ENCODE measurements around the gene UBE3C. TPM values are rescaled to one million over a fixed set of nuclear protein-coding genes. Genes with fewer than 3 reads are reported as not detected.
A peak's percentile ranks its signal among the peaks of the same experiment; 100 is the strongest.
"Not testable (repeated sequence)": the region's sequence is repeated elsewhere in the genome, so short reads cannot be mapped to it uniquely, and the experiment has no call there.

UBE3C gene
- total RNA-seq, 5 donors from 2014 or later (not counting 1 experiment from before 2014, with no cell fraction given) = 50.1 to 56.8 (median 55.1) TPM

- H3K4me3 Mint-ChIP-seq = no peak overlapping the region
- POLR2A ChIA-PET = no interaction called here
These were observed 138.2 kb downstream of the UBE3C start for GRCh38 chr7:157276731-157277562.

GRCh38 chr7:157277568-157277967, 138.8 kb downstream of the UBE3C start:
- DNase-seq; ATAC-seq (replicated peaks in 1 of 4); H3K9me3 Mint-ChIP-seq; CTCF ChIA-PET; POLR2A ChIA-PET; H3K4me3 Mint-ChIP-seq; H3K27ac Mint-ChIP-seq; H3K36me3 ChIP-seq (ENCODE audit: control insufficient read depth in 2 of 2, extremely low read depth in 1 of 2, insufficient read depth in 1 of 2, low read length in 1 of 2); H3K27ac ChIP-seq (ENCODE audit: low read length); H3K36me3 Mint-ChIP-seq; H3K9me3 ChIP-seq; H3K4me3 ChIP-seq (ENCODE audit: control insufficient read depth in 1 of 2, extremely low read depth in 1 of 2, low read length in 1 of 2): not testable (repeated sequence)
- Histone ChIP-seq H3K27me3 (replicated peaks in 1 of 2; ENCODE audit: control insufficient read depth in 2 of 2, extremely low read depth in 1 of 2, insufficient read depth in 2 of 2, low read length in 1 of 2) (peaks cover 0 to 58% of the 10 kb centered on the region in 2 experiments), H3K4me1 (ENCODE audit: control insufficient read depth in 1 of 2, extremely low read depth in 1 of 2, insufficient read depth in 2 of 2, low read length in 2 of 2) (peaks cover 0 to 55% of the 10 kb centered on the region in 2 experiments)
- H3K4me1 Mint-ChIP-seq = peaks cover 4 to 43% (median 19%) of the 10 kb centered on the region in 3 donors
- peaks cover 3 to 26% of the 10 kb centered on the region in 2 donors for H3K27me3 Mint-ChIP-seq
- 89% methylated on average over 9 of the region's 12 CpGs for WGBS (ENCODE audit: insufficient coverage)

More at GRCh38 chr7:157276731-157277562, 138.2 kb downstream of the UBE3C start:
- H3K27me3 ChIP-seq (replicated peaks in 1 of 2; ENCODE audit: control insufficient read depth in 2 of 2, extremely low read depth in 1 of 2, insufficient read depth in 2 of 2, low read length in 1 of 2) = peaks cover 0 to 52% of the 10 kb centered on the region in 2 experiments
- H3K36me3 ChIP-seq (ENCODE audit: control insufficient read depth in 2 of 2, extremely low read depth in 1 of 2, insufficient read depth in 1 of 2, low read length in 1 of 2) = no peaks in the 10 kb centered on the region
- 63% methylated on average over 16 of the region's 21 CpGs for WGBS (ENCODE audit: insufficient coverage)
- peak in 13 of 35 experiments; percentile 11 to 55 (median 20) for DNase-seq
- Mint-ChIP-seq H3K36me3 (no peaks in the 10 kb centered on the region), H3K27me3 (peaks cover 3 to 25% of the 10 kb centered on the region in 2 donors), H3K4me1 (peaks cover 4 to 44% (median 19%) of the 10 kb centered on the region in 3 donors), H3K9me3 (no peaks in the 10 kb centered on the region), H3K27ac (no peak overlapping the region)
- peaks cover 0 to 55% of the 10 kb centered on the region in 2 experiments for H3K4me1 ChIP-seq (ENCODE audit: control insufficient read depth in 1 of 2, extremely low read depth in 1 of 2, insufficient read depth in 2 of 2, low read length in 2 of 2)
- peak in 3 of 4 experiments; percentile 21 to 67 (median 26) for ATAC-seq (replicated peaks in 1 of 4)
- CTCF ChIA-PET = no interaction called here
- H3K9me3 ChIP-seq = no peaks in the 10 kb centered on the region
- H3K4me3 ChIP-seq (ENCODE audit: control insufficient read depth in 1 of 2, extremely low read depth in 1 of 2, low read length in 1 of 2) = no peak overlapping the region
- H3K27ac ChIP-seq (ENCODE audit: low read length) = no peak overlapping the region

GRCh38 chr7:157278167-157278790, 139.6 kb downstream of the UBE3C start:
- Mint-ChIP-seq H3K9me3 (no peaks in the 10 kb centered on the region), H3K27me3 (peaks cover 3 to 26% of the 10 kb centered on the region in 2 donors), H3K4me1 (peaks cover 4 to 36% (median 19%) of the 10 kb centered on the region in 3 donors), H3K36me3 (no peaks in the 10 kb centered on the region), H3K27ac (no peak overlapping the region), H3K4me3 (peak overlapping the region in 2 of 3 donors; percentile 6 to 56)
- Histone ChIP-seq H3K9me3 (no peaks in the 10 kb centered on the region), H3K27ac (ENCODE audit: low read length) (no peak overlapping the region), H3K27me3 (replicated peaks in 1 of 2; ENCODE audit: control insufficient read depth in 2 of 2, extremely low read depth in 1 of 2, insufficient read depth in 2 of 2, low read length in 1 of 2) (peaks cover 0 to 61% of the 10 kb centered on the region in 2 experiments), H3K4me1 (ENCODE audit: control insufficient read depth in 1 of 2, extremely low read depth in 1 of 2, insufficient read depth in 2 of 2, low read length in 2 of 2) (peaks cover 0 to 53% of the 10 kb centered on the region in 2 experiments), H3K36me3 (ENCODE audit: control insufficient read depth in 2 of 2, extremely low read depth in 1 of 2, insufficient read depth in 1 of 2, low read length in 1 of 2) (no peaks in the 10 kb centered on the region), H3K4me3 (ENCODE audit: control insufficient read depth in 1 of 2, extremely low read depth in 1 of 2, low read length in 1 of 2) (no peak overlapping the region)
- 94% methylated on average over 10 of the region's 11 CpGs for WGBS (ENCODE audit: insufficient coverage)
- ChIA-PET CTCF (no interaction called here), POLR2A (interaction anchor here in 1 of 2 donors (0.6 kb wide), 1 partner anchor 66 kb away, joined by 4 read pairs; no protein-coding TSS in a partner anchor)
- DNase-seq = no peak
- ATAC-seq (replicated peaks in 1 of 4) = no peak

GRCh38 chr7:157278791-157279724, 140.3 kb downstream of the UBE3C start:
- Mint-ChIP-seq H3K4me3 (peak overlapping the region in 2 of 3 donors; percentile 6 to 56), H3K27me3 (peaks cover 3 to 26% of the 10 kb centered on the region in 2 donors), H3K4me1 (peaks cover 0 to 29% (median 16%) of the 10 kb centered on the region in 3 donors), H3K9me3 (no peaks in the 10 kb centered on the region), H3K36me3 (no peaks in the 10 kb centered on the region), H3K27ac (no peak overlapping the region)
- ATAC-seq (replicated peaks in 1 of 4) (no peak), DNase-seq (no peak)
- Histone ChIP-seq H3K27ac (ENCODE audit: low read length) (no peak overlapping the region), H3K36me3 (ENCODE audit: control insufficient read depth in 2 of 2, extremely low read depth in 1 of 2, insufficient read depth in 1 of 2, low read length in 1 of 2) (no peaks in the 10 kb centered on the region), H3K27me3 (replicated peaks in 1 of 2; ENCODE audit: control insufficient read depth in 2 of 2, extremely low read depth in 1 of 2, insufficient read depth in 2 of 2, low read length in 1 of 2) (peaks cover 0 to 61% of the 10 kb centered on the region in 2 experiments), H3K4me3 (ENCODE audit: control insufficient read depth in 1 of 2, extremely low read depth in 1 of 2, low read length in 1 of 2) (no peak overlapping the region), H3K9me3 (no peaks in the 10 kb centered on the region), H3K4me1 (ENCODE audit: control insufficient read depth in 1 of 2, extremely low read depth in 1 of 2, insufficient read depth in 2 of 2, low read length in 2 of 2) (peaks cover 0 to 45% of the 10 kb centered on the region in 2 experiments)
- ChIA-PET POLR2A (interaction anchor here in 1 of 2 donors (0.5 kb wide), 1 partner anchor 60 kb away, joined by 18 read pairs; no protein-coding TSS in a partner anchor), CTCF (no interaction called here)
- 39% methylated on average over 66 of the region's 77 CpGs for WGBS (ENCODE audit: insufficient coverage)

- peaks cover 0 to 61% of the 10 kb centered on the region in 2 experiments for H3K27me3 ChIP-seq (replicated peaks in 1 of 2; ENCODE audit: control insufficient read depth in 2 of 2, extremely low read depth in 1 of 2, insufficient read depth in 2 of 2, low read length in 1 of 2)
- DNase-seq = no peak
- peak overlapping the region in 1 of 3 donors; percentile 35 for H3K4me3 Mint-ChIP-seq
- H3K27me3 Mint-ChIP-seq = peaks cover 3 to 26% of the 10 kb centered on the region in 2 donors
- H3K36me3 Mint-ChIP-seq = no peaks in the 10 kb centered on the region
- no peak for ATAC-seq (replicated peaks in 1 of 4)
- H3K36me3 ChIP-seq (ENCODE audit: control insufficient read depth in 2 of 2, extremely low read depth in 1 of 2, insufficient read depth in 1 of 2, low read length in 1 of 2) = no peaks in the 10 kb centered on the region
- H3K4me1 ChIP-seq (ENCODE audit: control insufficient read depth in 1 of 2, extremely low read depth in 1 of 2, insufficient read depth in 2 of 2, low read length in 2 of 2) = peaks cover 0 to 43% of the 10 kb centered on the region in 2 experiments
- ChIA-PET POLR2A (interaction anchor here in 1 of 2 donors (0.5 kb wide), 1 partner anchor 60 kb away, joined by 18 read pairs; no protein-coding TSS in a partner anchor), CTCF (interaction anchor here in 1 of 2 donors (0.7 kb wide), 1 partner anchor 1131 kb away, joined by 7 read pairs; no protein-coding TSS in a partner anchor)
- 41% methylated on average over 37 of the region's 39 CpGs for WGBS (ENCODE audit: insufficient coverage)
- H3K4me3 ChIP-seq (ENCODE audit: control insufficient read depth in 1 of 2, extremely low read depth in 1 of 2, low read length in 1 of 2) = no peak overlapping the region
- H3K4me1 Mint-ChIP-seq = peaks cover 0 to 27% (median 16%) of the 10 kb centered on the region in 3 donors
- no peaks in the 10 kb centered on the region for H3K9me3 ChIP-seq
- no peak overlapping the region for H3K27ac Mint-ChIP-seq
- peaks cover 0 to 2% (median 0%) of the 10 kb centered on the region in 3 donors for H3K9me3 Mint-ChIP-seq
- H3K27ac ChIP-seq (ENCODE audit: low read length) = no peak overlapping the region
These were observed 141.1 kb downstream of the UBE3C start for GRCh38 chr7:157279741-157280215.

Measured in T-cell (primary cell).